Breast epithelium (tissue), 4 donors: ENCODE results near the gene TMEM120A. TPM values are rescaled to one million over a fixed set of nuclear protein-coding genes. Genes with fewer than 3 reads are reported as not detected.

Source experiments
- DNase-seq, 2 donors: peaks; one replicate each; pipeline ENCODE4 v3.0.0-alpha.2; 2019; ENCODE audit warnings: low spot score in 2 of 2
- H3K27ac ChIP-seq, 2 donors: fragments of 200-600 bp; sonication (generic) in 1 of 2; one replicate each; pipeline ENCODE4 v1.5.1; 2016 to 2019; ENCODE audit warnings: mild to moderate bottlenecking in 1 of 2
- H3K27me3 ChIP-seq, 2 donors: fragments of 200-600 bp; sonication (generic) in 1 of 2; one replicate each; pipeline versions ENCODE4 v1.5.1 to v1.6.0; 2017 to 2019; ENCODE audit warnings: control low read depth in 1 of 2, mild to moderate bottlenecking in 1 of 2
- H3K36me3 ChIP-seq: fragments of 200-600 bp; one replicate; pipeline ENCODE4 v1.5.1; 2019
- H3K4me1 ChIP-seq, 2 donors: fragments of 200-600 bp; sonication (generic); one replicate each; pipeline ENCODE4 v1.5.1; 2016 to 2019; ENCODE audit warnings: control low read depth in 1 of 2
- H3K4me3 ChIP-seq, 3 donors: fragments of 200-600 bp; sonication (generic); 1 replicate in 2 of 3; 2 replicates in 1 of 3; pipeline ENCODE4 v1.5.1; 2016 to 2019; ENCODE audit warnings: mild to moderate bottlenecking in 3 of 3, moderate library complexity in 2 of 3
- H3K9me3 ChIP-seq, 2 donors: fragments of 200-600 bp; sonication (generic) in 1 of 2; one replicate each; pipeline ENCODE4 v1.5.1; 2016 to 2019; ENCODE audit warnings: control low read depth in 1 of 2
- CTCF ChIP-seq, 3 donors: fragments of 450-650 bp; IDR thresholded peaks; one replicate each; pipeline ENCODE4 v1.5.1; 2016 to 2017; ENCODE audit warnings: antibody characterized with exemption in 3 of 3, mild to moderate bottlenecking in 3 of 3, moderate library complexity in 3 of 3
- POLR2A ChIP-seq: fragments of 450-650 bp; IDR thresholded peaks from one replicate; pipeline ENCODE4 v1.6.1; 2016; ENCODE audit warnings: antibody characterized with exemption, mild to moderate bottlenecking, moderate library complexity
- POLR2AphosphoS5 ChIP-seq, 3 donors: sonication (generic); formaldehyde crosslinking; IDR thresholded peaks; one replicate each; pipeline ENCODE4 v1.6.1; 2017; ENCODE audit warnings: antibody characterized with exemption in 3 of 3
- intact Hi-C: fragments of 100-400 bp; cut with DNase I; formaldehyde crosslinking; loops from one replicate; pipeline ENCODE4 v1.15.1; 2023; ENCODE audit warnings: low total_unique reads
- total RNA-seq, 3 donors: library from RNA; depleted of rRNA; stranded (reverse); fragments of >200 nt; gene quantifications; one replicate each; pipeline ENCODE4 v1.1.0, GENCODE V29; 2016

TMEM120A gene
- total RNA-seq, 3 donors from 2014 or later = 27.2 to 52.0 (median 42.9) TPM

- no peak for DNase-seq
- intact Hi-C loops = no loop called here
- TF ChIP-seq CTCF (IDR thresholded peaks at IDR 0.05) = no peak
- Histone ChIP-seq H3K27me3 (no peaks in the 10 kb centered on the region), H3K9me3 (no peaks in the 10 kb centered on the region), H3K4me1 (no peaks in the 10 kb centered on the region), H3K36me3 (no peaks in the 10 kb centered on the region), H3K4me3 (no peak overlapping the region), H3K27ac (peak overlapping the region in 1 of 2 donors; percentile 83)
These were observed 33.2 kb downstream of the TMEM120A start for GRCh38 chr7:75961218-75961617.

GRCh38 chr7:75960372-75960771 lies 34.0 kb downstream of the TMEM120A start:
- TF ChIP-seq POLR2AphosphoS5 (IDR thresholded peaks at IDR 0.05) = no peak
- no peak for TF ChIP-seq CTCF (IDR thresholded peaks at IDR 0.05)
- no peak for TF ChIP-seq POLR2A
- H3K4me3 ChIP-seq = no peak overlapping the region
- H3K9me3 ChIP-seq = no peaks in the 10 kb centered on the region
- no peak overlapping the region for H3K27ac ChIP-seq
- no peaks in the 10 kb centered on the region for H3K36me3 ChIP-seq
- H3K4me1 ChIP-seq = no peaks in the 10 kb centered on the region
- DNase-seq = no peak
- no peaks in the 10 kb centered on the region for H3K27me3 ChIP-seq
- intact Hi-C loops = no loop called here

DNA sequence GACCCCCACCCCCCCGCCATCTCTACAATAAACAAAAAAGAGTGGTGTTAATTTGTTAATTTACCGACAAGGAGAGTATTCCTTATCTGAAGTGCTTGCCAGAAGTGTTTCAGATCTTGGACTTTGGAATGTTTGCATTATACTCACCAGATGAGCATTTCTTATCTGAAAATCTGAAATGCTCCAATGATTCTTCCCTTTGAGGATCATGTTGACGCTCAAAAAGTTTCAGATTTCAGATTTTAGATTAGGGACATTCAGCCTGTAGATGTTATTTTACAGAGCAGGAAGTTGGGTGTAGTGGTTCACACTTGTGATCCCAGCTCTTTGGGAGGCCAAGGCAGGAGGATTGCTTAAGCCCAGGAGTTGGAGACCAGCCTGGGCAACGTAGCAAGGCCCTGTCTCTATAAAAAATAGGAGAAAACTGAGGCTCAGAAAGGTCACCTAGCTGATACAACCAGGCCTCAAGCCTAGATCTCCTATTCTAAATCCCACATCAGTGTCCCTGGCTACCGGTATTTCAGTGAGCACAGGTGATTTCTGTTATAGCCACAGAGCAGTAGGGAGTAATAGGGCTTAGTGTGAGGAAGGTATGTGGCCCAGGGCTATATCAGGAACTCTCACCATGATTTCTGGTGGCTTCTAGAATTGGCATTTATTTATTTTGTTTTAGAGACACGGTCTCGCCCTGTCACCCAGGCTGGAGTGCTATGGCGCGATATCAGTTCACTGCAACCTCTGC lies 35.4 kb downstream of the TMEM120A start:
- intact Hi-C loops = no loop called here
- Histone ChIP-seq H3K4me1 (no peaks in the 10 kb centered on the region), H3K4me3 (no peak overlapping the region), H3K27me3 (no peaks in the 10 kb centered on the region), H3K9me3 (no peaks in the 10 kb centered on the region), H3K36me3 (no peaks in the 10 kb centered on the region), H3K27ac (no peak overlapping the region)
- TF ChIP-seq CTCF (IDR thresholded peaks at IDR 0.05) (no peak), POLR2A (no peak), POLR2AphosphoS5 (IDR thresholded peaks at IDR 0.05) (no peak)
- no peak for DNase-seq

DNA sequence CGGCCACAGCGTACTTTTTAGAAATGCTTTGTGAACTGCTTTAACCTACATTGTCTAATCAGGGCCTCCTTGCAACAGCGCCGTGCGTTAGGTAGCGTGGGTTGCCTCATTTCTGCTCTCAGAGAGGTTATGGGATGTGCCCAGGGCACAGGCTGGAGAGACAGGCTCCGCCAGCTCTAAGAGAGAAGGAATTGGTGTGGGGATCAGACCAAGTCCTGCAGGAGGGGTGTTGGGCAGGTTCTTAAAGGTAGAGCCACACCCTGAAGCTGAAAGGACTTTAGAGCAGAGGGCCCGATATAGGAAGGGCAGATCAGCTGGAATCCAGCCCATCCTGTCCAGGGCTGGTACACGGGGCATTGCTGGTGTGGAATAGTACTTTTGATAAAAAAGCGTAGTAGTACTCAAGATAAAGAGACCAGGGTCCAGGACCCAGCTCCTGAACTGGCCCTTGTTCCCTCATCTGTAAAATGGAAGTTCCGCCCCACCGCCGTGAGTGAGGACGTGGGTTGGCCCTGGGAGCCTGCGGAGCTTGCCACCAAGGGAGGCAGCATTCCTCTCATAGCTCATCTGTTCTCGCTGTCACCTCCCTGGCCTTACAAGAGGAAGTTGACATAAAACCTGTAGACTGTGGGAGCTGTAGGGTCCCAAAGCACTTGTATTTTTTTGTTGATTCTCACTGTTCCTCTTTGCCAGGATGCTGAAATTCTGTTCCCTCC lies 37.2 kb downstream of the TMEM120A start:
- H3K27me3 ChIP-seq = no peaks in the 10 kb centered on the region
- TF ChIP-seq POLR2A (no peak), POLR2AphosphoS5 (IDR thresholded peaks at IDR 0.05) (no peak), CTCF (IDR thresholded peaks at IDR 0.05) (no peak)
- H3K36me3 ChIP-seq = no peaks in the 10 kb centered on the region
- no peak for DNase-seq
- no peaks in the 10 kb centered on the region for H3K4me1 ChIP-seq
- no peak overlapping the region for H3K27ac ChIP-seq
- intact Hi-C loops = no loop called here
- H3K4me3 ChIP-seq = no peak overlapping the region
- no peaks in the 10 kb centered on the region for H3K9me3 ChIP-seq

DNA sequence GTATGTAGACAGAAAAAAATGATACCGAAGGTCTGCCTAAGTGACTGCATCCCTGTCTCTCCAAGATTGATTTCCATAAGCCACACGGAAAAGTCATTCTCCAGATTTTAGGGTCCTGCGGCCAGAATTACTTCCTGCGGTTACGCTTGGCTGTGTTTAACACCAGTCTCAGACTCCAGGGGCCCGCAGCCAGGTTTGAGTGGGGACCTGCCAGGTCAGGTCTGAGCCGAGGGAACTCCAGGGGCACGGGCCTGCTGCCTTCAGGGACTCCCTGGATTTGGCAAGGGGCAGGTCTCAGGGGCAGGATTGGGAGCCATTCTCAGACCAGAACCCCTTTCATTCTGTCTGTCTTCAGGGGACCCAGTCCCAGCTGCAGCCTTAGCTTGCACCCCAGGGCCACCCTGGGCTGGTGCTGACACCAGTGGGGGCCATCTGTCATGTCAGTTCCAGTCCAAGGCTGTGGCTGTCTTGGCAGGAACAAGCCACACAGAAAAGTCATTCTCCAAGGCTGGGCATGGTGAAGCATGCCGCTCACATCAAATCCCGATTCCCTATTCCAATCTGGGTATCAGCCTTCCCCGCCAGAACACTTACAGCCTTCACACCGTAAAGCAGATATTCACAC lies 39.0 kb downstream of the TMEM120A start:
- no peak overlapping the region for H3K27ac ChIP-seq
- intact Hi-C loops = no loop called here
- TF ChIP-seq POLR2A (no peak), POLR2AphosphoS5 (IDR thresholded peaks at IDR 0.05) (no peak)

More for the DNA sequence above, 39.0 kb downstream of the TMEM120A start:
- Histone ChIP-seq H3K9me3 (no peaks in the 10 kb centered on the region), H3K27me3 (no peaks in the 10 kb centered on the region), H3K4me3 (no peak overlapping the region), H3K4me1 (no peaks in the 10 kb centered on the region), H3K36me3 (no peaks in the 10 kb centered on the region)
- no peak for DNase-seq
